ENCODE measurements around the gene CD3E. TPM values are rescaled to one million over a fixed set of nuclear protein-coding genes. Genes with fewer than 3 reads are reported as not detected.

CD3E gene
- total and polyA plus RNA-seq, 2 experiments from 2014 or later = not detected

DNA sequence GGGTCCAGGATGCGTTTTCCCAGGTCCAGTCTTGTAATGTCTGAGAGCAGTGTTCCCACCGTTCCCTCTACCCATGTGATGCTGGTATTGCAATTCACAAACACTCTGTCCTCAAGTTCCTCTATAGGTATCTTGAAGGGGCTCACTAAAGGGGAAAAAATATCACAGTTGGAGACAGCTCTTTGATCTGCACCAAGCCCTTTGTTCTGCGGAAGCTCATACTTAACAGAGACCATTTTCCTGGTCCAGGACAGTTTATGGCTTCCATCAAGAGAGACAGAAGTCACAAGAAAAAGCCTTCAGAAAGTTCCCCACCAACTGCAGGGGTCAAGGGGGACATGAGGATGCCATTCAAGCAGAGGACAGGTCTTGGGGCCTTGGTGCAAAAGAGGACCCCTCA, 35.9 kb downstream of the CD3E start:
- H3K9me3 Mint-ChIP-seq = no peaks in the 10 kb centered on the region; the same call in 2 of the 3 replicates
- Histone ChIP-seq H3K4me1 (ENCODE audit: insufficient read depth) (no peaks in the 10 kb centered on the region), H3K9me2 (ENCODE audit: insufficient read depth) (no peaks in the 10 kb centered on the region), H3K79me2 (replicated peaks; ENCODE audit: insufficient read depth) (no peaks in the 10 kb centered on the region), H4K20me1 (replicated peaks; ENCODE audit: insufficient read depth) (no peaks in the 10 kb centered on the region), H3K4me3 (no peak overlapping the region), H3K4me2 (no peak overlapping the region), H3F3A (replicated peaks; ENCODE audit: low read depth) (no peaks in the 10 kb centered on the region), H3K36me3 (ENCODE audit: insufficient read depth) (no peaks in the 10 kb centered on the region), H2AFZ (no peak overlapping the region), H3K27me3 (ENCODE audit: insufficient read depth) (no peaks in the 10 kb centered on the region), H3K27ac (ENCODE audit: low read depth) (no peak overlapping the region)
- ATAC-seq (no peak), DNase-seq (ENCODE audit: low spot score) (no peak)
- no peaks in the 10 kb centered on the region for H3K36me3 Mint-ChIP-seq (ENCODE audit: low read depth)
- no peak overlapping the region for H3K4me3 Mint-ChIP-seq
- peaks cover 10% of the 10 kb centered on the region for H3K27me3 Mint-ChIP-seq (ENCODE audit: insufficient read depth, low read depth, poor library complexity)
- TF ChIP-seq JUNB (IDR thresholded peaks at IDR 0.05; ENCODE audit: unreplicated experiment) (no peak), EZH2 (IDR thresholded peaks at IDR 0.05; ENCODE audit: low read depth, unreplicated experiment) (no peak), POLR2AphosphoS5 (IDR thresholded peaks at IDR 0.05; ENCODE audit: low read depth) (no peak), NANOG (IDR thresholded peaks at IDR 0.05; ENCODE audit: borderline replicate concordance) (no peak)
- TF ChIP-seq, protein P1, sequence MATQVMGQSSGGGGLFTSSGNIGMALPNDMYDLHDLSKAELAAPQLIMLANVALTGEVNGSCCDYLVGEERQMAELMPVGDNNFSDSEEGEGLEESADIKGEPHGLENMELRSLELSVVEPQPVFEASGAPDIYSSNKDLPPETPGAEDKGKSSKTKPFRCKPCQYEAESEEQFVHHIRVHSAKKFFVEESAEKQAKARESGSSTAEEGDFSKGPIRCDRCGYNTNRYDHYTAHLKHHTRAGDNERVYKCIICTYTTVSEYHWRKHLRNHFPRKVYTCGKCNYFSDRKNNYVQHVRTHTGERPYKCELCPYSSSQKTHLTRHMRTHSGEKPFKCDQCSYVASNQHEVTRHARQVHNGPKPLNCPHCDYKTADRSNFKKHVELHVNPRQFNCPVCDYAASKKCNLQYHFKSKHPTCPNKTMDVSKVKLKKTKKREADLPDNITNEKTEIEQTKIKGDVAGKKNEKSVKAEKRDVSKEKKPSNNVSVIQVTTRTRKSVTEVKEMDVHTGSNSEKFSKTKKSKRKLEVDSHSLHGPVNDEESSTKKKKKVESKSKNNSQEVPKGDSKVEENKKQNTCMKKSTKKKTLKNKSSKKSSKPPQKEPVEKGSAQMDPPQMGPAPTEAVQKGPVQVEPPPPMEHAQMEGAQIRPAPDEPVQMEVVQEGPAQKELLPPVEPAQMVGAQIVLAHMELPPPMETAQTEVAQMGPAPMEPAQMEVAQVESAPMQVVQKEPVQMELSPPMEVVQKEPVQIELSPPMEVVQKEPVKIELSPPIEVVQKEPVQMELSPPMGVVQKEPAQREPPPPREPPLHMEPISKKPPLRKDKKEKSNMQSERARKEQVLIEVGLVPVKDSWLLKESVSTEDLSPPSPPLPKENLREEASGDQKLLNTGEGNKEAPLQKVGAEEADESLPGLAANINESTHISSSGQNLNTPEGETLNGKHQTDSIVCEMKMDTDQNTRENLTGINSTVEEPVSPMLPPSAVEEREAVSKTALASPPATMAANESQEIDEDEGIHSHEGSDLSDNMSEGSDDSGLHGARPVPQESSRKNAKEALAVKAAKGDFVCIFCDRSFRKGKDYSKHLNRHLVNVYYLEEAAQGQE (IDR thresholded peaks at IDR 0.05; ENCODE audit: unreplicated experiment) = no peak
- TF ChIP-seq, protein P2, sequence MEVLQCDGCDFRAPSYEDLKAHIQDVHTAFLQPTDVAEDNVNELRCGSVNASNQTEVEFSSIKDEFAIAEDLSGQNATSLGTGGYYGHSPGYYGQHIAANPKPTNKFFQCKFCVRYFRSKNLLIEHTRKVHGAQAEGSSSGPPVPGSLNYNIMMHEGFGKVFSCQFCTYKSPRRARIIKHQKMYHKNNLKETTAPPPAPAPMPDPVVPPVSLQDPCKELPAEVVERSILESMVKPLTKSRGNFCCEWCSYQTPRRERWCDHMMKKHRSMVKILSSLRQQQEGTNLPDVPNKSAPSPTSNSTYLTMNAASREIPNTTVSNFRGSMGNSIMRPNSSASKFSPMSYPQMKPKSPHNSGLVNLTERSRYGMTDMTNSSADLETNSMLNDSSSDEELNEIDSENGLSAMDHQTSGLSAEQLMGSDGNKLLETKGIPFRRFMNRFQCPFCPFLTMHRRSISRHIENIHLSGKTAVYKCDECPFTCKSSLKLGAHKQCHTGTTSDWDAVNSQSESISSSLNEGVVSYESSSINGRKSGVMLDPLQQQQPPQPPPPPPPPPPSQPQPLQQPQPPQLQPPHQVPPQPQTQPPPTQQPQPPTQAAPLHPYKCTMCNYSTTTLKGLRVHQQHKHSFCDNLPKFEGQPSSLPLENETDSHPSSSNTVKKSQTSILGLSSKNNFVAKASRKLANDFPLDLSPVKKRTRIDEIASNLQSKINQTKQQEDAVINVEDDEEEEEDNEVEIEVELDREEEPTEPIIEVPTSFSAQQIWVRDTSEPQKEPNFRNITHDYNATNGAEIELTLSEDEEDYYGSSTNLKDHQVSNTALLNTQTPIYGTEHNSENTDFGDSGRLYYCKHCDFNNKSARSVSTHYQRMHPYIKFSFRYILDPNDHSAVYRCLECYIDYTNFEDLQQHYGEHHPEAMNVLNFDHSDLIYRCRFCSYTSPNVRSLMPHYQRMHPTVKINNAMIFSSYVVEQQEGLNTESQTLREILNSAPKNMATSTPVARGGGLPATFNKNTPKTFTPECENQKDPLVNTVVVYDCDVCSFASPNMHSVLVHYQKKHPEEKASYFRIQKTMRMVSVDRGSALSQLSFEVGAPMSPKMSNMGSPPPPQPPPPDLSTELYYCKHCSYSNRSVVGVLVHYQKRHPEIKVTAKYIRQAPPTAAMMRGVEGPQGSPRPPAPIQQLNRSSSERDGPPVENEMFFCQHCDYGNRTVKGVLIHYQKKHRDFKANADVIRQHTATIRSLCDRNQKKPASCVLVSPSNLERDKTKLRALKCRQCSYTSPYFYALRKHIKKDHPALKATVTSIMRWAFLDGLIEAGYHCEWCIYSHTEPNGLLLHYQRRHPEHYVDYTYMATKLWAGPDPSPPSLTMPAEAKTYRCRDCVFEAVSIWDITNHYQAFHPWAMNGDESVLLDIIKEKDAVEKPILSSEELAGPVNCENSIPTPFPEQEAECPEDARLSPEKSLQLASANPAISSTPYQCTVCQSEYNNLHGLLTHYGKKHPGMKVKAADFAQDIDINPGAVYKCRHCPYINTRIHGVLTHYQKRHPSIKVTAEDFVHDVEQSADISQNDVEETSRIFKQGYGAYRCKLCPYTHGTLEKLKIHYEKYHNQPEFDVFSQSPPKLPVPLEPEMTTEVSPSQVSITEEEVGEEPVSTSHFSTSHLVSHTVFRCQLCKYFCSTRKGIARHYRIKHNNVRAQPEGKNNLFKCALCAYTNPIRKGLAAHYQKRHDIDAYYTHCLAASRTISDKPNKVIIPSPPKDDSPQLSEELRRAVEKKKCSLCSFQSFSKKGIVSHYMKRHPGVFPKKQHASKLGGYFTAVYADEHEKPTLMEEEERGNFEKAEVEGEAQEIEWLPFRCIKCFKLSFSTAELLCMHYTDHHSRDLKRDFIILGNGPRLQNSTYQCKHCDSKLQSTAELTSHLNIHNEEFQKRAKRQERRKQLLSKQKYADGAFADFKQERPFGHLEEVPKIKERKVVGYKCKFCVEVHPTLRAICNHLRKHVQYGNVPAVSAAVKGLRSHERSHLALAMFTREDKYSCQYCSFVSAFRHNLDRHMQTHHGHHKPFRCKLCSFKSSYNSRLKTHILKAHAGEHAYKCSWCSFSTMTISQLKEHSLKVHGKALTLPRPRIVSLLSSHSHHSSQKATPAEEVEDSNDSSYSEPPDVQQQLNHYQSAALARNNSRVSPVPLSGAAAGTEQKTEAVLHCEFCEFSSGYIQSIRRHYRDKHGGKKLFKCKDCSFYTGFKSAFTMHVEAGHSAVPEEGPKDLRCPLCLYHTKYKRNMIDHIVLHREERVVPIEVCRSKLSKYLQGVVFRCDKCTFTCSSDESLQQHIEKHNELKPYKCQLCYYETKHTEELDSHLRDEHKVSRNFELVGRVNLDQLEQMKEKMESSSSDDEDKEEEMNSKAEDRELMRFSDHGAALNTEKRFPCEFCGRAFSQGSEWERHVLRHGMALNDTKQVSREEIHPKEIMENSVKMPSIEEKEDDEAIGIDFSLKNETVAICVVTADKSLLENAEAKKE (CRISPR knock-in tag; IDR thresholded peaks at IDR 0.05) = no peak
- TF ChIP-seq, protein P3, sequence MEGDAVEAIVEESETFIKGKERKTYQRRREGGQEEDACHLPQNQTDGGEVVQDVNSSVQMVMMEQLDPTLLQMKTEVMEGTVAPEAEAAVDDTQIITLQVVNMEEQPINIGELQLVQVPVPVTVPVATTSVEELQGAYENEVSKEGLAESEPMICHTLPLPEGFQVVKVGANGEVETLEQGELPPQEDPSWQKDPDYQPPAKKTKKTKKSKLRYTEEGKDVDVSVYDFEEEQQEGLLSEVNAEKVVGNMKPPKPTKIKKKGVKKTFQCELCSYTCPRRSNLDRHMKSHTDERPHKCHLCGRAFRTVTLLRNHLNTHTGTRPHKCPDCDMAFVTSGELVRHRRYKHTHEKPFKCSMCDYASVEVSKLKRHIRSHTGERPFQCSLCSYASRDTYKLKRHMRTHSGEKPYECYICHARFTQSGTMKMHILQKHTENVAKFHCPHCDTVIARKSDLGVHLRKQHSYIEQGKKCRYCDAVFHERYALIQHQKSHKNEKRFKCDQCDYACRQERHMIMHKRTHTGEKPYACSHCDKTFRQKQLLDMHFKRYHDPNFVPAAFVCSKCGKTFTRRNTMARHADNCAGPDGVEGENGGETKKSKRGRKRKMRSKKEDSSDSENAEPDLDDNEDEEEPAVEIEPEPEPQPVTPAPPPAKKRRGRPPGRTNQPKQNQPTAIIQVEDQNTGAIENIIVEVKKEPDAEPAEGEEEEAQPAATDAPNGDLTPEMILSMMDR (conservative IDR thresholded peaks at IDR 0.05; ENCODE audit: low read depth in 2 of 2) = no peak
- no peak overlapping the region for H3K27ac Mint-ChIP-seq
- no peaks in the 10 kb centered on the region for H3K4me1 Mint-ChIP-seq
